Right lobe of liver (tissue), 6 donors: ENCODE results near the gene GRIA1. TPM values are rescaled to one million over a fixed set of nuclear protein-coding genes. Genes with fewer than 3 reads are reported as not detected.

Experiments used
- ATAC-seq, 4 donors: fragments of 200-7000 bp; cut with Tn5 transposase; one replicate each; pipeline ENCODE4 v1.9.1; 2020; ENCODE audit warnings: mild to moderate bottlenecking in 4 of 4, moderate library complexity in 4 of 4
- DNase-seq, 3 donors: peaks; one replicate each; pipeline ENCODE4 v3.0.0-alpha.2; 2020
- H3K27ac ChIP-seq, 3 donors: fragments of 200-600 bp; one replicate each; pipeline ENCODE4 v1.8.0; 2022
- H3K27me3 ChIP-seq, 2 donors: fragments of 200-600 bp; one replicate each; pipeline ENCODE4 v1.8.0; 2022
- H3K36me3 ChIP-seq, 4 donors: fragments of 200-600 bp; sonication (generic) in 1 of 4; one replicate each; pipeline versions ENCODE4 v1.5.1 to v1.8.0; 2017 to 2022; ENCODE audit warnings: control low read depth in 1 of 4
- H3K4me1 ChIP-seq, 4 donors: fragments of 200-600 bp; sonication (generic) in 1 of 4; one replicate each; pipeline versions ENCODE4 v1.5.1 to v1.8.0; 2017 to 2022; ENCODE audit warnings: control low read depth in 1 of 4
- H3K4me3 ChIP-seq, 3 donors: fragments of 200-600 bp; one replicate each; pipeline ENCODE4 v1.8.0; 2022
- H3K9me3 ChIP-seq, 4 donors: fragments of 200-600 bp; sonication (generic) in 1 of 4; one replicate each; pipeline versions ENCODE4 v1.5.1 to v1.8.0; 2017 to 2022; ENCODE audit warnings: control low read depth in 1 of 4
- CTCF ChIP-seq, 4 donors: fragments of 200-600 bp in 3 of 4; fragments of 450-650 bp in 1 of 4; IDR thresholded peaks; one replicate each; pipeline versions ENCODE4 v1.5.1 to v1.8.0; 2016 to 2022; ENCODE audit warnings: antibody characterized with exemption in 4 of 4, mild to moderate bottlenecking in 2 of 4
- POLR2A ChIP-seq: fragments of 450-650 bp; IDR thresholded peaks from one replicate; pipeline ENCODE4 v1.6.1; 2017; ENCODE audit warnings: antibody characterized with exemption, mild to moderate bottlenecking
- WGBS: methylation state at CpG from one replicate; pipeline ENCODE4 v1.1.6; 2018; ENCODE audit warnings: low coverage, low lambda C conversion rate; ENCODE audit not compliant: insufficient coverage; ENCODE audit errors: missing lambda C conversion rate; 5-methylcytosine and 5-hydroxymethylcytosine counted together
- intact Hi-C, 2 donors: fragments of 100-400 bp; cut with DNase I; formaldehyde crosslinking; loops; one replicate each; pipeline versions ENCODE4 v1.11.2 to v1.14.1; 2022
- total RNA-seq, 6 experiments: library from RNA; depleted of rRNA in 2 of 6; stranded (reverse); fragments of >200 nt in 2 of 6; fragmentation: NEBNext Ultra II Directional in 3 of 6; extraction: Animal tissue kit (Norgen Biotek cat#: 25700) in 3 of 6; gene quantifications; one replicate each; pipeline versions ENCODE4 v1.1.0 to v1.2.4, GENCODE V29; 2016 to 2023
- donor health status: DM: no; HTN: yes; CAD: no.
- donor health status: DM: no; HTN: no; CAD: no.
- donor health status: DM: no; HTN: no; CAD: no.
- donor health status: DM: no; HTN: yes; CAD: no.
- donor health status: DM: no; HTN: yes; CAD: no.

The GRIA1 gene
- total RNA-seq, 6 experiments from 2014 or later, result not detected

- Histone ChIP-seq H3K27ac (no peak overlapping the region), H3K36me3 (no peaks in the 10 kb centered on the region), H3K27me3 (no peaks in the 10 kb centered on the region), H3K9me3 (no peaks in the 10 kb centered on the region), H3K4me3 (no peak overlapping the region), H3K4me1 (no peaks in the 10 kb centered on the region)
- ATAC-seq (no peak), DNase-seq (no peak)
- TF ChIP-seq CTCF (IDR thresholded peaks at IDR 0.05), result no peak
- TF ChIP-seq POLR2A, result no peak
- intact Hi-C loops, result no loop called here
- WGBS, result no CpG with 5 or more reads among the region's 2 CpGs
Observed at GRCh38 chr5:153571162-153571561, 80.7 kb downstream of the GRIA1 start.

- ATAC-seq, result no peak
- intact Hi-C loops, result no loop called here
- Histone ChIP-seq H3K4me1 (no peaks in the 10 kb centered on the region), H3K9me3 (no peaks in the 10 kb centered on the region), H3K4me3 (no peak overlapping the region), H3K27ac (no peak overlapping the region), H3K27me3 (no peaks in the 10 kb centered on the region), H3K36me3 (no peaks in the 10 kb centered on the region)
- no peak for DNase-seq
- WGBS, result 67% methylated on average over 8 of the region's 8 CpGs
- TF ChIP-seq CTCF (IDR thresholded peaks at IDR 0.05) (no peak), POLR2A (no peak)
Observed at GRCh38 chr5:153572411-153573145, 82.1 kb downstream of the GRIA1 start.

GRCh38 chr5:153573326-153574033 lies 83.0 kb downstream of the GRIA1 start:
- ATAC-seq, result no peak
- Histone ChIP-seq H3K4me3 (no peak overlapping the region), H3K9me3 (no peaks in the 10 kb centered on the region), H3K36me3 (no peaks in the 10 kb centered on the region), H3K4me1 (no peaks in the 10 kb centered on the region), H3K27me3 (no peaks in the 10 kb centered on the region), H3K27ac (no peak overlapping the region)
- TF ChIP-seq POLR2A (no peak), CTCF (IDR thresholded peaks at IDR 0.05) (no peak)
- 43% methylated on average over 4 of the region's 4 CpGs for WGBS
- intact Hi-C loops, result no loop called here
- no peak for DNase-seq

- ATAC-seq (no peak), DNase-seq (no peak)
- Histone ChIP-seq H3K4me1 (no peaks in the 10 kb centered on the region), H3K27me3 (no peaks in the 10 kb centered on the region), H3K4me3 (no peak overlapping the region), H3K9me3 (no peaks in the 10 kb centered on the region), H3K36me3 (no peaks in the 10 kb centered on the region), H3K27ac (no peak overlapping the region)
- 50% methylated on average over 4 of the region's 4 CpGs for WGBS
- TF ChIP-seq POLR2A (no peak), CTCF (IDR thresholded peaks at IDR 0.05) (no peak)
- intact Hi-C loops, result no loop called here
Observed at GRCh38 chr5:153584126-153584959, 93.9 kb downstream of the GRIA1 start.
